H1 (cell line): ENCODE measurements around the gene NRL. TPM values are rescaled to one million over a fixed set of nuclear protein-coding genes. Genes with fewer than 3 reads are reported as not detected.

ENCODE experiments used
- BCL11A ChIP-seq, 2 experiments: IDR thresholded peaks; one replicate each; pipeline ENCODE4 v1.6.1; 2011; ENCODE audit warnings: low read depth in 2 of 2, low read length in 2 of 2, mild to moderate bottlenecking in 2 of 2
- CBX5 ChIP-seq: fragments of 300-800, 300-1000 bp; sonication (generic); IDR thresholded peaks from 2 replicates; pipeline ENCODE4 v1.7.1; 2016; ENCODE audit warnings: antibody characterized with exemption, low read length, low read depth
- CHD2 ChIP-seq: IDR thresholded peaks from 2 replicates; pipeline ENCODE4 v1.6.1; 2012; ENCODE audit warnings: low read length, improper control_type of control experiment
- E2F6 ChIP-seq: IDR thresholded peaks from 2 replicates; pipeline ENCODE4 v1.6.1; 2012; ENCODE audit warnings: inconsistent platforms
- EP300 ChIP-seq, 2 experiments: IDR thresholded peaks; 1 replicate in 1 of 2; 2 replicates in 1 of 2; pipeline ENCODE4 v1.6.1; 2011 to 2012; ENCODE audit warnings: low read depth in 2 of 2, low read length in 2 of 2, mild to moderate bottlenecking in 2 of 2, borderline replicate concordance in 1 of 2, inconsistent platforms in 1 of 2, moderate library complexity in 1 of 2
- FOSL1 ChIP-seq: IDR thresholded peaks from 2 replicates; pipeline ENCODE4 v1.6.1; 2011; ENCODE audit warnings: mild to moderate bottlenecking, low read depth, low read length, moderate library complexity; ENCODE audit not compliant: insufficient read depth
- GABPA ChIP-seq: IDR thresholded peaks from 2 replicates; pipeline ENCODE4 v1.6.1; 2011; ENCODE audit warnings: mild to moderate bottlenecking, low read length, moderate library complexity, borderline replicate concordance; ENCODE audit not compliant: insufficient read depth
- HDAC2 ChIP-seq, 2 experiments: fragments of 300-600 bp in 1 of 2; sonication (generic) in 1 of 2; IDR thresholded peaks; 2 replicates each; pipeline ENCODE4 v1.6.1; 2011 to 2012; ENCODE audit warnings: low read depth in 2 of 2, low read length in 2 of 2, mild to moderate bottlenecking in 2 of 2, moderate library complexity in 2 of 2, borderline replicate concordance in 1 of 2, inconsistent platforms in 1 of 2
- KDM4A ChIP-seq: IDR thresholded peaks from one replicate; pipeline ENCODE4 v1.7.1; 2012; ENCODE audit warnings: low read depth, mild to moderate bottlenecking, moderate library complexity, low read length, inconsistent platforms; ENCODE audit not compliant: severe bottlenecking
- NANOG ChIP-seq: IDR thresholded peaks from 2 replicates; pipeline ENCODE4 v1.6.1; 2011; ENCODE audit warnings: low read length, low read depth, mild to moderate bottlenecking, inconsistent platforms; ENCODE audit not compliant: insufficient read depth, poor library complexity, severe bottlenecking
- POLR2AphosphoS5 ChIP-seq: IDR thresholded peaks from 2 replicates; pipeline ENCODE4 v1.6.1; 2011; ENCODE audit warnings: low read depth, low read length
- RAD21 ChIP-seq, 2 experiments: IDR thresholded peaks in 1 of 2; conservative IDR thresholded peaks in 1 of 2; 2 replicates each; pipeline ENCODE4 v1.6.1; 2011; ENCODE audit warnings: low read depth in 2 of 2, low read length in 2 of 2, improper control_type of control experiment in 1 of 2, inconsistent platforms in 1 of 2, mild to moderate bottlenecking in 1 of 2, moderate library complexity in 1 of 2
- RBBP5 ChIP-seq: IDR thresholded peaks from 2 replicates; pipeline ENCODE4 v1.7.1; 2012; ENCODE audit warnings: low read depth, mild to moderate bottlenecking, inconsistent platforms, low read length, moderate library complexity, borderline replicate concordance
- TAF1 ChIP-seq: IDR thresholded peaks from 2 replicates; pipeline ENCODE4 v1.6.1; 2011; ENCODE audit warnings: mild to moderate bottlenecking, low read depth, low read length
- TAF7 ChIP-seq: optimal IDR thresholded peaks from 2 replicates; pipeline ENCODE3; 2011; ENCODE audit warnings: low read depth, mild to moderate bottlenecking, inconsistent platforms, low read length, moderate library complexity, borderline replicate concordance
- TBP ChIP-seq: IDR thresholded peaks from 2 replicates; pipeline ENCODE4 v1.6.1; 2011; ENCODE audit warnings: low read depth, low read length, improper control_type of control experiment
- TEAD4 ChIP-seq: IDR thresholded peaks from 2 replicates; pipeline ENCODE4 v1.6.1; 2012; ENCODE audit warnings: low read depth, low read length, inconsistent platforms, mixed read lengths
- ZNF274 ChIP-seq: IDR thresholded peaks from 2 replicates; pipeline ENCODE4 v1.7.0; 2012; ENCODE audit warnings: low read length, borderline replicate concordance; ENCODE audit errors: extremely low read depth
- polyA plus RNA-seq, 7 experiments: library from polyadenylated mRNA; depleted of rRNA in 3 of 7; stranded (reverse) in 5 of 7; unstranded in 2 of 7; fragments of >200 nt in 5 of 7; fragments of 200-250 nt in 2 of 7; gene quantifications; 1 replicate in 5 of 7; 2 replicates in 1 of 7; 4 replicates in 1 of 7; pipeline versions ENCODE4 v1.2.1 to v1.2.3, GENCODE V29; 2011 to 2013; ENCODE audit warnings: missing spikeins in 2 of 7, mixed read lengths in 2 of 7
- total RNA-seq: library from RNA; stranded (reverse); fragmentation: NEBNext Ultra II Directional; extraction: Animal tissue kit (Norgen Biotek cat#: 25700); gene quantifications from 2 replicates; pipeline ENCODE4 v1.2.1, GENCODE V29; 2021
- TF ChIP-seq, protein P1 (sequence below): IDR thresholded peaks from 2 replicates; pipeline ENCODE4 v1.6.1; 2012; ENCODE audit warnings: inconsistent platforms
- TF ChIP-seq, protein P2 (sequence below): IDR thresholded peaks from 2 replicates; pipeline ENCODE4 v1.6.1; 2012; ENCODE audit warnings: low read length, inconsistent platforms

NRL gene
- total and polyA plus RNA-seq, 2 of the 8 experiments (the other 6 are each of a cell fraction or from before 2014, with no cell fraction given): 1.1 to 2.2 TPM

DNA sequence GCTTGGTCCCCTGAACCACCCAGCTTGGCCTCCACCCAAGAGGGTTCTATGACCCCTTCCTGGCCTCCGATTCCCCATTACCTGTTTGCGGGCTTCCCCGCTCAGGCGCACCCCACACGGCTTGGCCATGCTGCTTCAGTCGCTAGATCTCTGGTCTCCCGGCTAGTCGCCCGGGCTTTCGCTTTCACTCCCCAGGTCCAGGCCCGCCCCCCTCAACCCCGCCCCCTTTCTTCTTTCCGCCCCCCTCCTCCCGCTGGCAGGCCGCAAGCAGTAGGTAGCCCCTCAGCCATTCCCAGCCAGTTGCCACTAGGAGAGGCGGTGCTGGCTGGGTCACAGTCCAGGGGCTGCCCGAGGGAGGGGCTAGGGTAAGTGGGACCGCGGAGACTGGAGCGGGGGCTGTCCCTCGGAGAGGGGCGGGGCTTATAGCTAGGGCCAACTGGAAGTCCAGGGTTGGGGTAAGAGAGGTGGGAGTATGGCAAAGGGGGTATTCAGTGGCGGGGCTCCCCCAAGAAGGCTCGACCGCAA is 31.8 kb upstream of the NRL start, which contains the start of gene PSME2 (continued):
- TF ChIP-seq RBBP5: no peak
- TF ChIP-seq TBP: peak; percentile 61; the same call in 1 of the 2 replicates
- no peak for TF ChIP-seq FOSL1
- TF ChIP-seq, protein P1, sequence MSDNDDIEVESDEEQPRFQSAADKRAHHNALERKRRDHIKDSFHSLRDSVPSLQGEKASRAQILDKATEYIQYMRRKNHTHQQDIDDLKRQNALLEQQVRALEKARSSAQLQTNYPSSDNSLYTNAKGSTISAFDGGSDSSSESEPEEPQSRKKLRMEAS: no peak; the same call in 1 of the 2 replicates
- no peak for TF ChIP-seq KDM4A
- no peak; a peak in 1 of 4 replicates for TF ChIP-seq RAD21 (IDR thresholded peaks at IDR 0.05 in 1 of 2, conservative IDR thresholded peaks at IDR 0.05 in 1 of 2; ENCODE audit: low read depth in 2 of 2, low read length in 2 of 2)
- TF ChIP-seq GABPA: no peak
- no peak for TF ChIP-seq CBX5
- peak; percentile 81 for TF ChIP-seq TAF7
- no peak for TF ChIP-seq HDAC2 (IDR thresholded peaks at IDR 0.05; ENCODE audit: borderline replicate concordance in 1 of 2, low read depth in 2 of 2, low read length in 2 of 2)
- TF ChIP-seq BCL11A (IDR thresholded peaks at IDR 0.05; ENCODE audit: low read depth in 2 of 2, low read length in 2 of 2): no peak
- no peak for TF ChIP-seq NANOG
- peak; percentile 73; the same call in 1 of the 2 replicates for TF ChIP-seq TAF1
- TF ChIP-seq CHD2: no peak
- no peak for TF ChIP-seq E2F6
- TF ChIP-seq TEAD4: 0 out of 2 replicates have a peak, but pooled peaks have one; percentile 10
- TF ChIP-seq, protein P2, sequence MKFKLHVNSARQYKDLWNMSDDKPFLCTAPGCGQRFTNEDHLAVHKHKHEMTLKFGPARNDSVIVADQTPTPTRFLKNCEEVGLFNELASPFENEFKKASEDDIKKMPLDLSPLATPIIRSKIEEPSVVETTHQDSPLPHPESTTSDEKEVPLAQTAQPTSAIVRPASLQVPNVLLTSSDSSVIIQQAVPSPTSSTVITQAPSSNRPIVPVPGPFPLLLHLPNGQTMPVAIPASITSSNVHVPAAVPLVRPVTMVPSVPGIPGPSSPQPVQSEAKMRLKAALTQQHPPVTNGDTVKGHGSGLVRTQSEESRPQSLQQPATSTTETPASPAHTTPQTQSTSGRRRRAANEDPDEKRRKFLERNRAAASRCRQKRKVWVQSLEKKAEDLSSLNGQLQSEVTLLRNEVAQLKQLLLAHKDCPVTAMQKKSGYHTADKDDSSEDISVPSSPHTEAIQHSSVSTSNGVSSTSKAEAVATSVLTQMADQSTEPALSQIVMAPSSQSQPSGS: no peak
- TF ChIP-seq ZNF274: no peak
- TF ChIP-seq EP300 (IDR thresholded peaks at IDR 0.05; ENCODE audit: borderline replicate concordance in 1 of 2, low read depth in 2 of 2, low read length in 2 of 2): 0 out of 3 replicates have a peak, but pooled peaks of 1 of the 2 experiments have one; percentile 22
- peak; percentile 17; the same call in 1 of the 2 replicates for TF ChIP-seq POLR2AphosphoS5
